ENCODE results near the gene MPP3.

Gene MPP3

GRCh38 chr17:43873091-43873490, 40.1 kb upstream of the MPP3 start:
- TF ChIP-seq GATA3 (IDR thresholded peaks at IDR 0.05; ENCODE audit: low read depth, low read length) = no peak
- no peak for TF ChIP-seq GATA2 (IDR thresholded peaks at IDR 0.05; ENCODE audit: low read depth, low read length)

- no peak for TF ChIP-seq GATA2 (IDR thresholded peaks at IDR 0.05; ENCODE audit: low read depth, low read length)
- TF ChIP-seq GATA3 (IDR thresholded peaks at IDR 0.05; ENCODE audit: low read depth, low read length) = no peak
Observed at GRCh38 chr17:43871946-43872690, 39.2 kb upstream of the MPP3 start.

- TF ChIP-seq GATA3 (IDR thresholded peaks at IDR 0.05; ENCODE audit: low read depth, low read length) = no peak
- no peak for TF ChIP-seq GATA2 (IDR thresholded peaks at IDR 0.05; ENCODE audit: low read depth, low read length)
Observed at GRCh38 chr17:43868226-43868994, 35.5 kb upstream of the MPP3 start.

- no peak for TF ChIP-seq GATA3 (IDR thresholded peaks at IDR 0.05; ENCODE audit: low read depth, low read length)
- TF ChIP-seq GATA2 (IDR thresholded peaks at IDR 0.05; ENCODE audit: low read depth, low read length) = no peak
Observed at GRCh38 chr17:43864161-43864984, 31.4 kb upstream of the MPP3 start.

- TF ChIP-seq GATA3 (IDR thresholded peaks at IDR 0.05; ENCODE audit: low read depth, low read length) = no peak
- TF ChIP-seq GATA2 (IDR thresholded peaks at IDR 0.05; ENCODE audit: low read depth, low read length) = no peak
Observed at GRCh38 chr17:43861960-43862359, 29.0 kb upstream of the MPP3 start.

- TF ChIP-seq GATA2 (IDR thresholded peaks at IDR 0.05; ENCODE audit: low read depth, low read length) (no peak), GATA3 (IDR thresholded peaks at IDR 0.05; ENCODE audit: low read depth, low read length) (no peak)
Observed at GRCh38 chr17:43860927-43861622, 28.1 kb upstream of the MPP3 start.

GRCh38 chr17:43860077-43860725, 27.3 kb upstream of the MPP3 start:
- TF ChIP-seq GATA3 (IDR thresholded peaks at IDR 0.05; ENCODE audit: low read depth, low read length) (no peak), GATA2 (IDR thresholded peaks at IDR 0.05; ENCODE audit: low read depth, low read length) (no peak)

- TF ChIP-seq GATA3 (IDR thresholded peaks at IDR 0.05; ENCODE audit: low read depth, low read length) (no peak), GATA2 (IDR thresholded peaks at IDR 0.05; ENCODE audit: low read depth, low read length) (no peak)
Observed at GRCh38 chr17:43857957-43858600, 25.1 kb upstream of the MPP3 start.

- no peak for TF ChIP-seq GATA2 (IDR thresholded peaks at IDR 0.05; ENCODE audit: low read depth, low read length)
Observed at GRCh38 chr17:43857141-43857540, 24.2 kb upstream of the MPP3 start.

GRCh38 chr17:43856141-43856540, 23.2 kb upstream of the MPP3 start:
- no peak for TF ChIP-seq GATA2 (IDR thresholded peaks at IDR 0.05; ENCODE audit: low read depth, low read length)
- TF ChIP-seq GATA3 (IDR thresholded peaks at IDR 0.05; ENCODE audit: low read depth, low read length) = no peak

GRCh38 chr17:43855061-43855460, 22.1 kb upstream of the MPP3 start:
- TF ChIP-seq GATA2 (IDR thresholded peaks at IDR 0.05; ENCODE audit: low read depth, low read length) (no peak), GATA3 (IDR thresholded peaks at IDR 0.05; ENCODE audit: low read depth, low read length) (no peak)

- no peak for TF ChIP-seq GATA2 (IDR thresholded peaks at IDR 0.05; ENCODE audit: low read depth, low read length)
- no peak for TF ChIP-seq GATA3 (IDR thresholded peaks at IDR 0.05; ENCODE audit: low read depth, low read length)
Observed at GRCh38 chr17:43854498-43854897, 21.6 kb upstream of the MPP3 start.

- TF ChIP-seq GATA2 (IDR thresholded peaks at IDR 0.05; ENCODE audit: low read depth, low read length) = no peak
- no peak for TF ChIP-seq GATA3 (IDR thresholded peaks at IDR 0.05; ENCODE audit: low read depth, low read length)
Observed at GRCh38 chr17:43853546-43853945, 20.6 kb upstream of the MPP3 start.

Data from SH-SY5Y (cell line).